HepG2 (cell line): ENCODE measurements around the gene FBXW2. TPM values are rescaled to one million over a fixed set of nuclear protein-coding genes. Genes with fewer than 3 reads are reported as not detected.
A peak's percentile ranks its signal among the peaks of the same experiment; 100 is the strongest.

ENCODE experiments used
- CBX1 ChIP-seq: IDR thresholded peaks from one replicate; pipeline ENCODE4 v1.6.1; 2016; ENCODE audit warnings: antibody characterized with exemption, low read depth
- CBX5 ChIP-seq: sonication (generic); formaldehyde crosslinking; IDR thresholded peaks from 2 replicates; pipeline ENCODE4 v1.4.0; 2020; ENCODE audit warnings: missing genetic modification reagents, borderline replicate concordance
- FLYWCH1 ChIP-seq: sonication (generic); formaldehyde crosslinking; IDR thresholded peaks from 2 replicates; pipeline ENCODE4 v1.8.1; 2023; ENCODE audit warnings: mild to moderate bottlenecking, missing genetic modification reagents
- GFI1 ChIP-seq: sonication (generic); formaldehyde crosslinking; IDR thresholded peaks from 2 replicates; pipeline ENCODE4 v1.5.0; 2020; ENCODE audit warnings: missing genetic modification reagents, mild to moderate bottlenecking, borderline replicate concordance
- GPBP1L1 ChIP-seq: sonication (generic); formaldehyde crosslinking; IDR thresholded peaks from 2 replicates; pipeline ENCODE4 v1.5.0; 2020; ENCODE audit warnings: mild to moderate bottlenecking, missing genetic modification reagents
- MNT ChIP-seq: fragments of 450-650 bp; IDR thresholded peaks from 2 replicates; pipeline ENCODE4 v1.6.1; 2016
- RARG ChIP-seq: sonication (generic); formaldehyde crosslinking; IDR thresholded peaks from 2 replicates; pipeline ENCODE4 v1.4.0; 2020; ENCODE audit warnings: low read depth, mild to moderate bottlenecking, missing genetic modification reagents
- TCF7L2 ChIP-seq: IDR thresholded peaks from 2 replicates; pipeline ENCODE4 v1.6.1; 2011; ENCODE audit warnings: mild to moderate bottlenecking, low read depth, low read length, moderate library complexity
- THRA ChIP-seq: sonication (generic); formaldehyde crosslinking; IDR thresholded peaks from 2 replicates; pipeline ENCODE4 v1.4.0; 2020; ENCODE audit warnings: missing genetic modification reagents, borderline replicate concordance
- XRCC5 ChIP-seq: fragments of 200-400 bp; formaldehyde crosslinking; optimal IDR thresholded peaks from 2 replicates; pipeline ENCODE3; 2017; ENCODE audit warnings: mild to moderate bottlenecking, low read length
- ZBTB44 ChIP-seq: sonication (generic); formaldehyde crosslinking; IDR thresholded peaks from 2 replicates; pipeline ENCODE4 v1.4.0; 2020; ENCODE audit warnings: missing genetic modification reagents
- ZBTB46 ChIP-seq: sonication (generic); formaldehyde crosslinking; IDR thresholded peaks from 2 replicates; pipeline ENCODE4 v1.4.0; 2020; ENCODE audit warnings: mild to moderate bottlenecking, missing genetic modification reagents, borderline replicate concordance
- ZFAT ChIP-seq: sonication (generic); formaldehyde crosslinking; conservative IDR thresholded peaks from 2 replicates; pipeline ENCODE4 v1.8.1; 2023; ENCODE audit warnings: missing genetic modification reagents, inconsistent platforms
- ZMYM3 ChIP-seq: sonication (generic); formaldehyde crosslinking; IDR thresholded peaks from 2 replicates; pipeline ENCODE4 v1.5.1; 2020; ENCODE audit warnings: mild to moderate bottlenecking, missing genetic modification reagents
- ZNF138 ChIP-seq: sonication (generic); formaldehyde crosslinking; IDR thresholded peaks from 2 replicates; pipeline ENCODE4 v1.5.0; 2020; ENCODE audit warnings: mild to moderate bottlenecking, low read depth, missing genetic modification reagents
- ZNF563 ChIP-seq: sonication (generic); formaldehyde crosslinking; IDR thresholded peaks from 2 replicates; pipeline ENCODE4 v1.8.0; 2022; ENCODE audit warnings: mild to moderate bottlenecking, moderate library complexity, missing genetic modification reagents
- ZNF576 ChIP-seq: sonication (generic); formaldehyde crosslinking; IDR thresholded peaks from 2 replicates; pipeline ENCODE4 v1.4.0; 2020; ENCODE audit warnings: mild to moderate bottlenecking, missing genetic modification reagents
- polyA plus RNA-seq, 8 experiments: library from polyadenylated mRNA; depleted of rRNA in 3 of 8; stranded (reverse) in 7 of 8; unstranded in 1 of 8; fragments of >200 nt; fragmentation: Illumina TruSeq in 4 of 8; extraction: Trizol in 4 of 8; gene quantifications; 2 replicates each; pipeline versions ENCODE4 v1.2.1 to v1.2.3, GENCODE V29; 2011 to 2016; ENCODE audit warnings: low read depth in 4 of 8, missing spikeins in 1 of 8, mixed read lengths in 1 of 8; ENCODE audit not compliant: insufficient read depth in 1 of 8
- total RNA-seq, 5 experiments: library from RNA; depleted of rRNA; stranded (reverse); fragments of >200 nt; fragmentation: Illumina TruSeq; extraction: Trizol; gene quantifications; 2 replicates each; pipeline ENCODE4 v1.2.3, GENCODE V29; 2016; ENCODE audit warnings: low read depth in 1 of 5

The FBXW2 gene
- total and polyA plus RNA-seq, 2 of the 13 experiments (the other 11 are each of a cell fraction or from before 2014, with no cell fraction given), result 35.4 to 43.1 TPM

GRCh38 chr9:120792898-120793765 is at the start of gene FBXW2 (continued):
- TF ChIP-seq MNT, result no peak
- no peak for TF ChIP-seq ZNF576 (CRISPR knock-in tag)
- no peak for TF ChIP-seq TCF7L2
- no peak for TF ChIP-seq ZNF563 (CRISPR knock-in tag)
- TF ChIP-seq ZFAT (CRISPR knock-in tag), result no peak
- TF ChIP-seq THRA (CRISPR knock-in tag), result peak; percentile 69; the same call in 1 of the 2 replicates
- no peak; the same call in 1 of the 2 replicates for TF ChIP-seq ZBTB44 (CRISPR knock-in tag)
- 0 out of 2 replicates have a peak, but pooled peaks have one; percentile 35 for TF ChIP-seq ZNF138 (CRISPR knock-in tag)
- no peak for TF ChIP-seq FLYWCH1 (CRISPR knock-in tag)
- peak; percentile 85 for TF ChIP-seq XRCC5
- peak; percentile 77 for TF ChIP-seq CBX1
- peak; percentile 92; the same call in 1 of the 2 replicates for TF ChIP-seq CBX5
- TF ChIP-seq RARG (CRISPR knock-in tag), result no peak
- no peak for TF ChIP-seq ZMYM3 (CRISPR knock-in tag)
- no peak for TF ChIP-seq ZBTB46 (CRISPR knock-in tag)
- no peak for TF ChIP-seq GPBP1L1 (CRISPR knock-in tag)
- TF ChIP-seq GFI1 (CRISPR knock-in tag), result peak; percentile 66; the same call in 1 of the 2 replicates
